HEK293 (cell line): Measurements from ENCODE around the gene SH2B3.

Experiments used
- CTCF ChIA-PET: fragments of 350-600 bp; formaldehyde crosslinking; extraction: SDS; loops from one replicate; lab custom pipeline; 2021; ENCODE audit warnings: antibody characterized with exemption; lab: Yijun Ruan, JAX
- POLR2A ChIA-PET: fragments of 300-600 bp; formaldehyde crosslinking; extraction: SDS; loops from one replicate; lab custom pipeline; 2020; ENCODE audit warnings: antibody characterized with exemption, inconsistent platforms; lab: Yijun Ruan, JAX
- H3K27ac ChIP-seq: fragments of 200-500 bp; sonication (Bioruptor generic); 2 replicates; pipeline ENCODE4 v1.5.1; 2014; ENCODE audit warnings: low read depth, low read length, control low read depth, inconsistent platforms; ENCODE audit errors: extremely low read depth
- H3K36me3 ChIP-seq, 2 experiments: fragments of 200-500 bp in 1 of 2; sonication (Bioruptor generic) in 1 of 2; 1 replicate in 1 of 2; 2 replicates in 1 of 2; pipeline ENCODE4 v1.5.1; 2014 to 2017; ENCODE audit warnings: inconsistent platforms in 2 of 2, low read length in 2 of 2; ENCODE audit not compliant: control insufficient read depth in 2 of 2, insufficient read depth in 1 of 2
- H3K4me1 ChIP-seq: fragments of 200-500 bp; sonication (Bioruptor generic); 2 replicates; pipeline ENCODE4 v1.5.1; 2014; ENCODE audit warnings: mild to moderate bottlenecking, low read length, inconsistent platforms; ENCODE audit not compliant: control insufficient read depth, insufficient read depth
- H3K4me3 ChIP-seq: 2 replicates; pipeline ENCODE4 v1.5.1; 2011; ENCODE audit warnings: low read depth, mild to moderate bottlenecking, control low read depth, low read length, moderate library complexity
- H3K9me3 ChIP-seq: fragments of 200-500 bp; sonication (Bioruptor generic); 2 replicates; pipeline ENCODE4 v1.5.1; 2014; ENCODE audit warnings: low read depth, low read length, inconsistent platforms; ENCODE audit not compliant: control insufficient read depth, insufficient read depth
- EGR2 ChIP-seq: fragments of 450-650 bp; formaldehyde crosslinking; IDR thresholded peaks from 2 replicates; pipeline ENCODE4 v1.5.1; 2016; ENCODE audit warnings: low read depth, missing biosample characterization, missing genetic modification characterization
- HOXC10 ChIP-seq: sonication (generic); formaldehyde crosslinking; IDR thresholded peaks from 2 replicates; pipeline ENCODE4 v1.8.1; 2023; ENCODE audit warnings: mild to moderate bottlenecking, missing genetic modification reagents
- MEIS1 ChIP-seq: sonication (generic); formaldehyde crosslinking; IDR thresholded peaks from 2 replicates; pipeline ENCODE4 v1.8.1; 2022; ENCODE audit warnings: missing genetic modification reagents, mild to moderate bottlenecking, borderline replicate concordance
- SCRT1 ChIP-seq: fragments of 450-650 bp; formaldehyde crosslinking; IDR thresholded peaks from 2 replicates; pipeline ENCODE4 v1.5.1; 2016; ENCODE audit warnings: missing biosample characterization, missing genetic modification characterization, borderline replicate concordance
- SP3 ChIP-seq: fragments of 450-650 bp; formaldehyde crosslinking; IDR thresholded peaks from 2 replicates; pipeline ENCODE4 v1.5.1; 2016; ENCODE audit warnings: missing biosample characterization, missing genetic modification characterization
- ZBTB8A ChIP-seq: fragments of 450-650 bp; formaldehyde crosslinking; IDR thresholded peaks from 2 replicates; pipeline ENCODE4 v1.5.1; 2016; ENCODE audit warnings: missing biosample characterization, missing genetic modification characterization
- ZNF112 ChIP-seq: fragments of 450-650 bp; formaldehyde crosslinking; IDR thresholded peaks from 2 replicates; pipeline ENCODE4 v1.5.0; 2017; ENCODE audit warnings: missing biosample characterization, missing genetic modification characterization
- ZNF292 ChIP-seq: fragments of 450-650 bp; formaldehyde crosslinking; IDR thresholded peaks from 2 replicates; pipeline ENCODE4 v1.5.1; 2016; ENCODE audit warnings: low read depth, missing biosample characterization, missing genetic modification characterization, borderline replicate concordance
- ZNF426 ChIP-seq: fragments of 450-650 bp; formaldehyde crosslinking; IDR thresholded peaks from 2 replicates; pipeline ENCODE4 v1.5.1; 2017; ENCODE audit warnings: missing biosample characterization, missing genetic modification characterization, mild to moderate bottlenecking, inconsistent platforms, moderate library complexity
- ZNF501 ChIP-seq: fragments of 450-650 bp; formaldehyde crosslinking; IDR thresholded peaks from 2 replicates; pipeline ENCODE4 v1.5.1; 2016; ENCODE audit warnings: missing biosample characterization, missing genetic modification characterization
- ZNF558 ChIP-seq: fragments of 450-650 bp; formaldehyde crosslinking; IDR thresholded peaks from 2 replicates; pipeline ENCODE4 v1.5.1; 2016; ENCODE audit warnings: missing biosample characterization, missing genetic modification characterization
- ZNF560 ChIP-seq: fragments of 450-650 bp; formaldehyde crosslinking; IDR thresholded peaks from 2 replicates; pipeline ENCODE4 v1.5.1; 2017; ENCODE audit warnings: missing biosample characterization, missing genetic modification characterization, borderline replicate concordance
- ZNF837 ChIP-seq: fragments of 450-650 bp; formaldehyde crosslinking; IDR thresholded peaks from 2 replicates; pipeline ENCODE4 v1.5.1; 2016; ENCODE audit warnings: missing biosample characterization, missing genetic modification characterization
- ZSCAN16 ChIP-seq: fragments of 450-650 bp; formaldehyde crosslinking; IDR thresholded peaks from 2 replicates; pipeline ENCODE4 v1.5.1; 2016; ENCODE audit warnings: missing biosample characterization, missing genetic modification characterization
- ZSCAN4 ChIP-seq: fragments of 450-650 bp; formaldehyde crosslinking; IDR thresholded peaks from 2 replicates; pipeline ENCODE4 v1.5.1; 2017; ENCODE audit warnings: missing biosample characterization, missing genetic modification characterization
- TF ChIP-seq, protein P1 (sequence below): fragments of 450-650 bp; formaldehyde crosslinking; IDR thresholded peaks from 2 replicates; pipeline ENCODE4 v1.5.1; 2016; ENCODE audit warnings: missing biosample characterization, missing genetic modification characterization

Gene SH2B3

DNA sequence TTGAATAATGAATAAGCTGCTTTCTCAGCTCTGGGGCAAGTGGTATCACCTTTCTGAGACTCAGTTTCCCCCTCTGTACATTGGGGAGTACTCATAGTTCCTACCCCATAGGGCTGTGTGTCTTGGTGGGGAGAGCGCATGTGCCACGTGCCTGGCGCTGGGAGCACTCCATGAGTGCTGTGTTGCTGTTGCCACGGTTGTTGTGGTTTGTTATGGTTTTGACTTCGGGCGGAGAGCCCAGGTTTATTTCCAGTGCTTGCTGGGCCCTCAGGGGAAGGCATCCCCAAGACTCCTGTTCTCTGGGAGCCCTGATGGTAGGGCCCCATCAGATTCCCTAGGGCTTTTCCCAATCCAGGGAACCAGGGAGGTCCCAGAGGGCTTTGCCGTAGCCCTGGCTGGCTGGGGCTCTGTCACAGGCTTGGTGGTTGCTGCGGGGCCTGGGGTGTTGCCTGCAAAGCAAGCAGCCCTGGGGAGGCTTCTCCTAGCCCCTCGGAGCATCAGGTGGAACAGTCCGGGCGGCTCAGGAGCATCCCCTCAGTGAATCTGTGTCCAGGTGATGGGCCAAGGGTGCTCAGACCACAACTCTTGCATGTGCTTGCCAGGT lies 18.6 kb downstream of the SH2B3 start:
- CTCF ChIA-PET = interaction anchor here (1.4 kb wide), 2 partner anchors 27 to 28 kb away, joined by 4 to 5 read pairs; no protein-coding TSS in a partner anchor
- no peaks in the 10 kb centered on the region for H3K9me3 ChIP-seq
- peaks cover 0 to 13% of the 10 kb centered on the region in 2 experiments; a peak in 2 of 3 replicates for H3K36me3 ChIP-seq
- no peaks in the 10 kb centered on the region for H3K4me1 ChIP-seq
- no peak overlapping the region for H3K4me3 ChIP-seq
- POLR2A ChIA-PET = no interaction called here
- no peak overlapping the region for H3K27ac ChIP-seq
- TF ChIP-seq ZNF292 (tag by site-specific recombination) = no peak
- no peak for TF ChIP-seq SP3 (tag by site-specific recombination)
- no peak for TF ChIP-seq ZNF112

DNA sequence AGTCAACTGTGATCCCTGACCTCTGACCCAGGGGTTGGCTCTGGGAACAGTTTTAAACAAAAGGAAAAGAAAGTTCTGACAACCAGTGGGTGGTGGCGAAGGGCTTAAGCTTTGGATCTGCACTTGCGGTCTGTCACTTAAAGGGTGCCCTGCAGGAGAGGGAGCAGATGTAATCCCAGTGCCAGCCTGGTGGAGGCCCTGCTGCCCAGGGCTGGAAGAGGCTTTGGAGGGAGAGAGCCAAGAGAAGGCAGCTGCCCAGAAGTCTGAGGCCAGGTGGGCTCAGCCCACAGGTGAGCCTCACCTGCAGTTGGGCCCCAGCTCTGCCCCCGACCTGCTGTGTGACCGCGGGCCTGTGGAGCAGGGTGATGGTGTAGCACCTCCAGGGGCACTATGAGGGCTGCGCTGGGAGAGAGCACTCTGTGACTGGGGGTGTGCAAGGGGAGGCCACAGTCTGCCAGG lies 19.1 kb downstream of the SH2B3 start:
- Histone ChIP-seq H3K9me3 (no peaks in the 10 kb centered on the region), H3K36me3 (peaks cover 0 to 8% of the 10 kb centered on the region in 2 experiments; a peak in 2 of 3 replicates), H3K4me3 (no peak overlapping the region), H3K27ac (no peak overlapping the region), H3K4me1 (no peaks in the 10 kb centered on the region)
- ChIA-PET CTCF (interaction anchor here (0.8 to 1.5 kb wide), 4 partner anchors 26 to 94 kb away, joined by 3 to 5 read pairs (median 4); no protein-coding TSS in a partner anchor), POLR2A (no interaction called here)
- TF ChIP-seq, protein P1, sequence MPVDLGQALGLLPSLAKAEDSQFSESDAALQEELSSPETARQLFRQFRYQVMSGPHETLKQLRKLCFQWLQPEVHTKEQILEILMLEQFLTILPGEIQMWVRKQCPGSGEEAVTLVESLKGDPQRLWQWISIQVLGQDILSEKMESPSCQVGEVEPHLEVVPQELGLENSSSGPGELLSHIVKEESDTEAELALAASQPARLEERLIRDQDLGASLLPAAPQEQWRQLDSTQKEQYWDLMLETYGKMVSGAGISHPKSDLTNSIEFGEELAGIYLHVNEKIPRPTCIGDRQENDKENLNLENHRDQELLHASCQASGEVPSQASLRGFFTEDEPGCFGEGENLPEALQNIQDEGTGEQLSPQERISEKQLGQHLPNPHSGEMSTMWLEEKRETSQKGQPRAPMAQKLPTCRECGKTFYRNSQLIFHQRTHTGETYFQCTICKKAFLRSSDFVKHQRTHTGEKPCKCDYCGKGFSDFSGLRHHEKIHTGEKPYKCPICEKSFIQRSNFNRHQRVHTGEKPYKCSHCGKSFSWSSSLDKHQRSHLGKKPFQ (tag by site-specific recombination) = no peak
- TF ChIP-seq HOXC10 (CRISPR knock-in tag) (no peak), ZNF560 (tag by site-specific recombination) (no peak), ZNF426 (tag by site-specific recombination) (no peak), ZNF558 (no peak), EGR2 (tag by site-specific recombination) (no peak), ZSCAN4 (tag by site-specific recombination) (no peak)

- H3K36me3 ChIP-seq = peaks cover 0 to 3% of the 10 kb centered on the region in 2 experiments; a peak in 2 of 3 replicates
- no peak overlapping the region for H3K27ac ChIP-seq
- no peaks in the 10 kb centered on the region for H3K9me3 ChIP-seq
- TF ChIP-seq MEIS1 (CRISPR knock-in tag) = no peak
- TF ChIP-seq SCRT1 (tag by site-specific recombination) = no peak
- no peak for TF ChIP-seq ZNF837 (tag by site-specific recombination)
- no peak for TF ChIP-seq ZSCAN16 (tag by site-specific recombination)
- no peak for TF ChIP-seq ZNF501
- 0 out of 2 replicates have a peak, but pooled peaks have one; percentile 4 for TF ChIP-seq ZBTB8A (tag by site-specific recombination)
- POLR2A ChIA-PET = no interaction called here
- no peaks in the 10 kb centered on the region for H3K4me1 ChIP-seq
- H3K4me3 ChIP-seq = no peak overlapping the region
- CTCF ChIA-PET = interaction anchor here (0.6 to 1.5 kb wide), 5 partner anchors 26 to 215 kb away, joined by 3 to 5 read pairs (median 4); no protein-coding TSS in a partner anchor
Measured at GRCh38 chr12:111425655-111426054, 19.9 kb downstream of the SH2B3 start.
